ENCODE data around the gene WBP1.

DNA sequence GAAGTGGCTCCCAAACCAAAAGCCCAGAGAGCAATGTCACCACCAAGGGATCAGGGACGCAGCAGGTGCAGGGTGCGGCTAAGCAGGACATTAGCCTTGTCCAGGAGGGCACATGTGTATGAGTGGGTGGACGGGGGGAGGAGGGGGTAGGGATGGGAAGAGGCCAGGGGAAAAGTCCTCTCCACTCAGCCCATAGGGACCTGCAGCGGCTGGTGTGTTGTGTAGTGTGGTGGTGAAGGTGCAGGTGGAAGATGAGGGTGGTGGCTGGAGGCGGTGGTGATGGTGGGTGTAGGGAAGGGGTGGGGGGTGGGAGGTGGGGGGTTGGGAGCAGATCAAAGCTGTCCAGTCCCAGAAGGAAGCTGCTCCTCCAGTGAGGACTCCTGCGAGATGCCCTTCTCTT is 40.5 kb upstream of the WBP1 start:
- TF ChIP-seq CREB1 (IDR thresholded peaks at IDR 0.05; ENCODE audit: low read depth) (no peak), TAF1 (IDR thresholded peaks at IDR 0.05; ENCODE audit: low read depth) (no peak), CEBPB (IDR thresholded peaks at IDR 0.05) (no peak), ZBTB7A (IDR thresholded peaks at IDR 0.05; ENCODE audit: low read depth) (no peak), FOXM1 (IDR thresholded peaks at IDR 0.05; ENCODE audit: borderline replicate concordance, low read depth) (no peak), RAD21 (IDR thresholded peaks at IDR 0.05; ENCODE audit: low read depth) (no peak), EGR1 (IDR thresholded peaks at IDR 0.05) (no peak), YY1 (IDR thresholded peaks at IDR 0.05; ENCODE audit: low read depth) (no peak), EP300 (IDR thresholded peaks at IDR 0.05; ENCODE audit: borderline replicate concordance) (no peak)
- TF ChIP-seq, protein P1, sequence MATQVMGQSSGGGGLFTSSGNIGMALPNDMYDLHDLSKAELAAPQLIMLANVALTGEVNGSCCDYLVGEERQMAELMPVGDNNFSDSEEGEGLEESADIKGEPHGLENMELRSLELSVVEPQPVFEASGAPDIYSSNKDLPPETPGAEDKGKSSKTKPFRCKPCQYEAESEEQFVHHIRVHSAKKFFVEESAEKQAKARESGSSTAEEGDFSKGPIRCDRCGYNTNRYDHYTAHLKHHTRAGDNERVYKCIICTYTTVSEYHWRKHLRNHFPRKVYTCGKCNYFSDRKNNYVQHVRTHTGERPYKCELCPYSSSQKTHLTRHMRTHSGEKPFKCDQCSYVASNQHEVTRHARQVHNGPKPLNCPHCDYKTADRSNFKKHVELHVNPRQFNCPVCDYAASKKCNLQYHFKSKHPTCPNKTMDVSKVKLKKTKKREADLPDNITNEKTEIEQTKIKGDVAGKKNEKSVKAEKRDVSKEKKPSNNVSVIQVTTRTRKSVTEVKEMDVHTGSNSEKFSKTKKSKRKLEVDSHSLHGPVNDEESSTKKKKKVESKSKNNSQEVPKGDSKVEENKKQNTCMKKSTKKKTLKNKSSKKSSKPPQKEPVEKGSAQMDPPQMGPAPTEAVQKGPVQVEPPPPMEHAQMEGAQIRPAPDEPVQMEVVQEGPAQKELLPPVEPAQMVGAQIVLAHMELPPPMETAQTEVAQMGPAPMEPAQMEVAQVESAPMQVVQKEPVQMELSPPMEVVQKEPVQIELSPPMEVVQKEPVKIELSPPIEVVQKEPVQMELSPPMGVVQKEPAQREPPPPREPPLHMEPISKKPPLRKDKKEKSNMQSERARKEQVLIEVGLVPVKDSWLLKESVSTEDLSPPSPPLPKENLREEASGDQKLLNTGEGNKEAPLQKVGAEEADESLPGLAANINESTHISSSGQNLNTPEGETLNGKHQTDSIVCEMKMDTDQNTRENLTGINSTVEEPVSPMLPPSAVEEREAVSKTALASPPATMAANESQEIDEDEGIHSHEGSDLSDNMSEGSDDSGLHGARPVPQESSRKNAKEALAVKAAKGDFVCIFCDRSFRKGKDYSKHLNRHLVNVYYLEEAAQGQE (IDR thresholded peaks at IDR 0.05; ENCODE audit: low read depth), result no peak
- TF ChIP-seq, protein P2, sequence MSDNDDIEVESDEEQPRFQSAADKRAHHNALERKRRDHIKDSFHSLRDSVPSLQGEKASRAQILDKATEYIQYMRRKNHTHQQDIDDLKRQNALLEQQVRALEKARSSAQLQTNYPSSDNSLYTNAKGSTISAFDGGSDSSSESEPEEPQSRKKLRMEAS (IDR thresholded peaks at IDR 0.05), result no peak
